ENCODE measurements around the gene SMCHD1.
A peak's percentile ranks its signal among the peaks of the same experiment; 100 is the strongest.

Gene SMCHD1

GRCh38 chr18:2655178-2655953, at the start of gene SMCHD1:
Gene SMCHD1, plus strand, starts transcription at chr18:2655726. Its CDS starts 350 bp downstream, at chr18:2656076.
- DNase-seq (ENCODE audit: low read depth in 3 of 3, low spot score in 1 of 3): peak; percentile 62 to 88 (median 80)

GRCh38 chr18:2606335-2606734, 49.2 kb upstream of the SMCHD1 start:
- no peak for DNase-seq (ENCODE audit: low read depth in 3 of 3, low spot score in 1 of 3)

GRCh38 chr18:2609604-2610003, 45.9 kb upstream of the SMCHD1 start:
- DNase-seq (ENCODE audit: low read depth in 3 of 3, low spot score in 1 of 3): no peak

- DNase-seq (ENCODE audit: low read depth in 3 of 3, low spot score in 1 of 3): no peak
These were observed 45.0 kb upstream of the SMCHD1 start for GRCh38 chr18:2610549-2610948.

GRCh38 chr18:2612996-2613395, 42.5 kb upstream of the SMCHD1 start:
- no peak for DNase-seq (ENCODE audit: low read depth in 3 of 3, low spot score in 1 of 3)

GRCh38 chr18:2617401-2617998, 38.0 kb upstream of the SMCHD1 start:
- DNase-seq (ENCODE audit: low read depth in 3 of 3, low spot score in 1 of 3): no peak

- DNase-seq (ENCODE audit: low read depth in 3 of 3, low spot score in 1 of 3): no peak
These were observed 37.5 kb upstream of the SMCHD1 start for GRCh38 chr18:2618009-2618408.

GRCh38 chr18:2625217-2625616, 30.3 kb upstream of the SMCHD1 start:
- DNase-seq (ENCODE audit: low read depth in 3 of 3, low spot score in 1 of 3): no peak

GRCh38 chr18:2627821-2628276, 27.7 kb upstream of the SMCHD1 start:
- no peak for DNase-seq (ENCODE audit: low read depth in 3 of 3, low spot score in 1 of 3)

GRCh38 chr18:2629003-2629402, 26.5 kb upstream of the SMCHD1 start:
- no peak for DNase-seq (ENCODE audit: low read depth in 3 of 3, low spot score in 1 of 3)

- DNase-seq (ENCODE audit: low read depth in 3 of 3, low spot score in 1 of 3): no peak
These were observed 19.9 kb upstream of the SMCHD1 start for GRCh38 chr18:2635586-2635985.

GRCh38 chr18:2636126-2636631, 19.3 kb upstream of the SMCHD1 start:
- no peak for DNase-seq (ENCODE audit: low read depth in 3 of 3, low spot score in 1 of 3)

- no peak for DNase-seq (ENCODE audit: low read depth in 3 of 3, low spot score in 1 of 3)
These were observed 13.9 kb upstream of the SMCHD1 start for GRCh38 chr18:2641638-2642037.

GRCh38 chr18:2642771-2643170, 12.8 kb upstream of the SMCHD1 start:
- DNase-seq (ENCODE audit: low read depth in 3 of 3, low spot score in 1 of 3): no peak

GRCh38 chr18:2644535-2644934, 11.0 kb upstream of the SMCHD1 start:
- no peak for DNase-seq (ENCODE audit: low read depth in 3 of 3, low spot score in 1 of 3)

- no peak for DNase-seq (ENCODE audit: low read depth in 3 of 3, low spot score in 1 of 3)
These were observed 3.5 kb upstream of the SMCHD1 start for GRCh38 chr18:2651981-2652380.

- DNase-seq (ENCODE audit: low read depth in 3 of 3, low spot score in 1 of 3): no peak
These were observed 2.1 kb upstream of the SMCHD1 start for GRCh38 chr18:2653467-2653866.

- DNase-seq (ENCODE audit: low read depth in 3 of 3, low spot score in 1 of 3): no peak
These were observed 1.2 kb upstream of the SMCHD1 start for GRCh38 chr18:2654169-2654927.

- DNase-seq (ENCODE audit: low read depth in 3 of 3, low spot score in 1 of 3): peak in 2 of 3 donors; percentile 55 to 70
These were observed 673 bp upstream of the SMCHD1 start for GRCh38 chr18:2654928-2655177.

GRCh38 chr18:2655954-2656236, 369 bp downstream of the SMCHD1 start:
- DNase-seq (ENCODE audit: low read depth in 3 of 3, low spot score in 1 of 3): no peak

GRCh38 chr18:2656237-2656980, 883 bp downstream of the SMCHD1 start:
- DNase-seq (ENCODE audit: low read depth in 3 of 3, low spot score in 1 of 3): peak in 1 of 3 donors; percentile 21
